ENCODE measurements around the gene BCS1L. TPM values are rescaled to one million over a fixed set of nuclear protein-coding genes. Genes with fewer than 3 reads are reported as not detected.

BCS1L gene
- total and polyA plus RNA-seq, 9 of the 15 experiments (the other 6 are each of a cell fraction or from before 2014, with no cell fraction given): 37.6 to 103 (median 56.7) TPM

DNA sequence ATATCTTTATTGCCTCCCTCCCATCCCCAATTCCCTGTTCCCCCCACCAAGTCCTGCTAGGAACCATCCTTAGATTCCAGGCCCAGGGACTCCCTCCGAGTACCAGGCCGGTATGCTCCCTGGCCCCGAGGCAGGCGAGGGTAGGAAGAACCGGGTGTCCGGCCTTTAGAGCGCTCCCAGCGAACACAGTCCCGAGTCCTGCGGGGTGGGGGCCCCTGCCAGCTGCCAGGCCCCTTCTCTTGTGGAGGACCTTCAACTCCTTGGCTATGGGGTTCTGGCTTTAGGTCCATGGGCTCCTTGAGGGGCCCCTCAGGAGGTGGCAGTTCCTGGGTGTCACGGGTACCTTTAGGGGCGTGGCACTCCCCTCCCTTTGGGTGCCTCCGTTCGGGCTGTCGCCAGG is 4.4 kb downstream of the BCS1L start:
- intact Hi-C loops (cut with micrococcal nuclease): no loop called here
- 83% methylated on average over 4 of the region's 15 CpGs for WGBS (ENCODE audit: insufficient coverage, low coverage, missing lambda C conversion rate)
- H3K9me3 ChIP-seq (replicated peaks; ENCODE audit: control insufficient read depth, insufficient read depth, low read depth, low read length): no peaks in the 10 kb centered on the region
- peaks cover 60% of the 10 kb centered on the region; the same call in 2 of the 3 replicates for H3K36me3 ChIP-seq (ENCODE audit: control insufficient read depth, insufficient read depth, low read length)
- no peak for TF ChIP-seq MIER1 (IDR thresholded peaks at IDR 0.05; ENCODE audit: low read depth)
- TF ChIP-seq RBFOX2 (IDR thresholded peaks at IDR 0.05; ENCODE audit: low read depth, low read length): 0 out of 2 replicates have a peak, but pooled peaks have one; percentile 42
- 0 out of 2 replicates have a peak, but pooled peaks have one; percentile 27 for TF ChIP-seq POLR2G (IDR thresholded peaks at IDR 0.05; ENCODE audit: low read depth, low read length)
- peaks cover 3% of the 10 kb centered on the region for H3K9me1 ChIP-seq (ENCODE audit: control insufficient read depth, insufficient read depth, low read length)
- peaks cover 6 to 13% of the 10 kb centered on the region in 2 experiments; a peak in 3 of 5 replicates for H3K4me1 ChIP-seq (replicated peaks in 1 of 2; ENCODE audit: control insufficient read depth in 2 of 2, insufficient read depth in 2 of 2, low read length in 2 of 2)
- no TSS peak for BruUV-seq (replicated peaks)
- FAIRE-seq: no peak
- H3K4me3 ChIP-seq: no peak overlapping the region
- ATAC-seq: no peak
- H4K20me1 ChIP-seq (replicated peaks; ENCODE audit: control insufficient read depth, insufficient read depth, low read length): no peaks in the 10 kb centered on the region
- ChIA-PET CTCF (ENCODE audit: low intra/inter-chr PET ratio) (no interaction called here), POLR2A (no interaction called here)
- H3K4me2 ChIP-seq (ENCODE audit: insufficient read depth, low read length): no peak overlapping the region
- H3K79me2 ChIP-seq (ENCODE audit: control insufficient read depth, insufficient read depth, low read length): peaks cover 18% of the 10 kb centered on the region
- no peaks in the 10 kb centered on the region for H3K27me3 ChIP-seq (ENCODE audit: control insufficient read depth in 2 of 2, insufficient read depth in 2 of 2, low read length in 2 of 2)
- in situ Hi-C loops (cut with MboI): no loop called here
- no peak overlapping the region for H2AFZ ChIP-seq (ENCODE audit: low read depth, low read length)
- H3K9ac ChIP-seq (ENCODE audit: insufficient read depth in 1 of 2, low read depth in 2 of 2, low read length in 2 of 2): peak overlapping the region in 1 of 2 experiments; percentile 23; a peak in 1 of 4 replicates
- no peak for DNase-seq (ENCODE audit: extremely low read depth in 1 of 4, low spot score in 3 of 4)
- no peak overlapping the region for H3K27ac ChIP-seq (ENCODE audit: extremely low read depth, low read depth, low read length)

GRCh38 chr2:218664653-218665052 is 5.2 kb downstream of the BCS1L start:
- Histone ChIP-seq H3K4me3 (no peak overlapping the region), H3K9ac (ENCODE audit: insufficient read depth in 1 of 2, low read depth in 2 of 2, low read length in 2 of 2) (no peak overlapping the region; a peak in 1 of 4 replicates), H2AFZ (ENCODE audit: low read depth, low read length) (no peak overlapping the region), H3K4me2 (ENCODE audit: insufficient read depth, low read length) (no peak overlapping the region), H3K9me1 (ENCODE audit: control insufficient read depth, insufficient read depth, low read length) (peaks cover 3% of the 10 kb centered on the region), H4K20me1 (replicated peaks; ENCODE audit: control insufficient read depth, insufficient read depth, low read length) (no peaks in the 10 kb centered on the region), H3K9me3 (replicated peaks; ENCODE audit: control insufficient read depth, insufficient read depth, low read depth, low read length) (no peaks in the 10 kb centered on the region), H3K27me3 (ENCODE audit: control insufficient read depth in 2 of 2, insufficient read depth in 2 of 2, low read length in 2 of 2) (no peaks in the 10 kb centered on the region), H3K4me1 (replicated peaks in 1 of 2; ENCODE audit: control insufficient read depth in 2 of 2, insufficient read depth in 2 of 2, low read length in 2 of 2) (peaks cover 6 to 9% of the 10 kb centered on the region in 2 experiments; a peak in 3 of 5 replicates), H3K27ac (ENCODE audit: extremely low read depth, low read depth, low read length) (no peak overlapping the region), H3K79me2 (ENCODE audit: control insufficient read depth, insufficient read depth, low read length) (peaks cover 12% of the 10 kb centered on the region), H3K36me3 (ENCODE audit: control insufficient read depth, insufficient read depth, low read length) (peaks cover 60% of the 10 kb centered on the region; the same call in 2 of the 3 replicates)
- WGBS (ENCODE audit: insufficient coverage, low coverage, missing lambda C conversion rate): 92% methylated on average over 4 of the region's 7 CpGs
- ChIA-PET POLR2A (interaction anchor here (0.6 kb wide), 1 partner anchor 242 kb away, joined by 3 read pairs; no protein-coding TSS in a partner anchor), CTCF (ENCODE audit: low intra/inter-chr PET ratio) (no interaction called here)
- no TSS peak for BruUV-seq (replicated peaks)
- ATAC-seq: no peak
- no peak for FAIRE-seq
- intact Hi-C loops (cut with micrococcal nuclease): no loop called here
- no peak for DNase-seq (ENCODE audit: extremely low read depth in 1 of 4, low spot score in 3 of 4)
- in situ Hi-C loops (cut with MboI): no loop called here
- TF ChIP-seq GTF2F1 (IDR thresholded peaks at IDR 0.05; ENCODE audit: low read depth, low read length): no peak
- TF ChIP-seq FOXK2 (conservative IDR thresholded peaks at IDR 0.05 in 1 of 2, IDR thresholded peaks at IDR 0.05 in 1 of 2; ENCODE audit: low read depth in 2 of 2): no peak
- TF ChIP-seq NBN (IDR thresholded peaks at IDR 0.05; ENCODE audit: low read depth): no peak
- TF ChIP-seq YY1 (IDR thresholded peaks at IDR 0.05; ENCODE audit: borderline replicate concordance in 1 of 3, control insufficient read depth in 1 of 3, extremely low read depth in 1 of 3, insufficient read depth in 3 of 3, insufficient read length in 1 of 3, insufficient replicate concordance in 2 of 3, low read depth in 1 of 3, low read length in 2 of 3): no peak
- TF ChIP-seq, protein P1, sequence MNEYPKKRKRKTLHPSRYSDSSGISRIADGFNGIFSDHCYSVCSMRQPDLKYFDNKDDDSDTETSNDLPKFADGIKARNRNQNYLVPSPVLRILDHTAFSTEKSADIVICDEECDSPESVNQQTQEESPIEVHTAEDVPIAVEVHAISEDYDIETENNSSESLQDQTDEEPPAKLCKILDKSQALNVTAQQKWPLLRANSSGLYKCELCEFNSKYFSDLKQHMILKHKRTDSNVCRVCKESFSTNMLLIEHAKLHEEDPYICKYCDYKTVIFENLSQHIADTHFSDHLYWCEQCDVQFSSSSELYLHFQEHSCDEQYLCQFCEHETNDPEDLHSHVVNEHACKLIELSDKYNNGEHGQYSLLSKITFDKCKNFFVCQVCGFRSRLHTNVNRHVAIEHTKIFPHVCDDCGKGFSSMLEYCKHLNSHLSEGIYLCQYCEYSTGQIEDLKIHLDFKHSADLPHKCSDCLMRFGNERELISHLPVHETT (CRISPR knock-in tag; conservative IDR thresholded peaks at IDR 0.05 in 1 of 2, IDR thresholded peaks at IDR 0.05 in 1 of 2): no peak

All from K562 (cell line).